Measurements from ENCODE around the gene MAPK8. TPM values are rescaled to one million over a fixed set of nuclear protein-coding genes. Genes with fewer than 3 reads are reported as not detected.

Gene MAPK8
- polyA plus RNA-seq, 1 experiment, result 75.6 TPM

DNA sequence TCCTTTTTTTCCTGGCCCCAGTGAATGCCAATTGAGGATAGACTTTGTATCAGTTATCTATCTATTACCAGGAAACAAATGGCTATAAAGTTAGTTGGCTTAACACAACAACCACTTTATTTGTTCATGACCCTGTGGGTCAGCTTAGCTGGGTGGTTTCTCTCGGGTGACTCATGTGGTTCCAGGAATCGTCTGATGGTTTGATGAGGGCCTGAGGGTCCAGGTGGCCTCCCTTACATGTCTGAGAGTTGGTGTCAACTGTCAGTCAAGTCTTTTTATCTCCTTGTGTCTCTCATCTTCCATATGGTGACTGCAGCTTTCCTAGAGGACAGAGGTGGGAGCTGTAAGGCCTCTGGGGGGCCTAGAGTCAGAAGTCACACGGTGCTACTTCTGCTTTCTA lies 15.3 kb upstream of the MAPK8 start:
- no peak for TF ChIP-seq CTCF (IDR thresholded peaks at IDR 0.05; ENCODE audit: low read depth, low read length)
- DNase-seq (ENCODE audit: low read depth, low spot score), result no peak
- Histone ChIP-seq H3K27me3 (ENCODE audit: control insufficient read depth, insufficient read depth, low read length) (peaks cover 16% of the 10 kb centered on the region), H3K9me3 (ENCODE audit: control insufficient read depth, insufficient read depth, low read length) (no peaks in the 10 kb centered on the region), H3K27ac (ENCODE audit: low read depth, low read length) (no peak overlapping the region), H3K4me3 (ENCODE audit: low read depth, low read length) (no peak overlapping the region)
- ChIA-PET POLR2A (no interaction called here), CTCF (interaction anchor here (1.2 kb wide), 1 partner anchor 15 kb away, joined by 6 read pairs; no protein-coding TSS in a partner anchor)

DNA sequence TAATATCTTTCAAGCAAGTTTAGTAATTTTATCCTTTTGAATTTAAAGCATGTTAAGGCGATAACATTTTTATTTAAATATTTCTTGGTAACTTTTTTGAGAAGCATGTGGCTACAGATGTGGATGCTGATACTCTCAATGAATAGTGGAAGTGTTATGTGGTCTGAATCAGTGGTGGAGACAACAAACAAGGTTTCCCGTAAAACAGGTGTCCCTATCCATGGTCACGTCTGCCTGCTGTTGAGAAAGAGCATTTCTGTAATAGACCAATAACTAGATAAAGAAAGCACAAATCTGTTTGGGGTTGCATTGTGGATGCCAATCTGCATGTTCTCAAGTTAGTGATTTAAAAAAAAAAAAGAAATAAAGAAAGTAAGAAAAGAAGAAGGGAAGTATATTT lies 13.9 kb upstream of the MAPK8 start:
- no peak for TF ChIP-seq CTCF (IDR thresholded peaks at IDR 0.05; ENCODE audit: low read depth, low read length)
- ChIA-PET POLR2A (no interaction called here), CTCF (no interaction called here)
- Histone ChIP-seq H3K4me3 (ENCODE audit: low read depth, low read length) (no peak overlapping the region), H3K27ac (ENCODE audit: low read depth, low read length) (no peak overlapping the region), H3K27me3 (ENCODE audit: control insufficient read depth, insufficient read depth, low read length) (peaks cover 9% of the 10 kb centered on the region), H3K9me3 (ENCODE audit: control insufficient read depth, insufficient read depth, low read length) (no peaks in the 10 kb centered on the region)
- DNase-seq (ENCODE audit: low read depth, low spot score), result no peak

DNA sequence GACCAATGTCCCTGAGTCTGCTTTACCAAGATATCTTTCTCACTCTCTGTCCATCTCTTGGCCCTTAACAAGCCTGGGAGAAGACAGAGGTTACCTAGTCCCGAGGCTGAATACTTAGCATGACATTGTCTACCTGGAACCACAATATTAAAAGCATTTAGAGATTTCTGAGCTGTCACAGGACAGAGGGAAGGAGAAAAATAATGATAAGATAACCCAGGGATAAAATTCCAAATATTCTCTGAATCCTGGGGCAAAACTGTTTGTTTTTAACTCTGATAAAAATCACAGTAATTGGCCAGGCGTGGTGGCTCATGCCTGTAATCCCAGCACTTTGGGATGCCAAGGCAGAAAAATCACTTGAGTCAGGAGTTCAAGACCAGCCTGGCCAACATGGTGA lies 12.0 kb upstream of the MAPK8 start:
- Histone ChIP-seq H3K4me3 (ENCODE audit: low read depth, low read length) (no peak overlapping the region), H3K27ac (ENCODE audit: low read depth, low read length) (no peak overlapping the region), H3K9me3 (ENCODE audit: control insufficient read depth, insufficient read depth, low read length) (no peaks in the 10 kb centered on the region), H3K27me3 (ENCODE audit: control insufficient read depth, insufficient read depth, low read length) (peaks cover 16% of the 10 kb centered on the region)
- TF ChIP-seq CTCF (IDR thresholded peaks at IDR 0.05; ENCODE audit: low read depth, low read length), result no peak
- POLR2A ChIA-PET, result no interaction called here
- DNase-seq (ENCODE audit: low read depth, low spot score), result no peak
- CTCF ChIA-PET, result interaction anchor here (0.8 kb wide), 1 partner anchor 1299 kb away, joined by 3 read pairs; no protein-coding TSS in a partner anchor

GRCh38 chr10:48296576-48297098 lies 9.8 kb upstream of the MAPK8 start:
- no peaks in the 10 kb centered on the region for H3K9me3 ChIP-seq (ENCODE audit: control insufficient read depth, insufficient read depth, low read length)
- DNase-seq (ENCODE audit: low read depth, low spot score), result no peak
- ChIA-PET CTCF (no interaction called here), POLR2A (no interaction called here)
- peaks cover 28% of the 10 kb centered on the region for H3K27me3 ChIP-seq (ENCODE audit: control insufficient read depth, insufficient read depth, low read length)
- no peak overlapping the region for H3K27ac ChIP-seq (ENCODE audit: low read depth, low read length)
- H3K4me3 ChIP-seq (ENCODE audit: low read depth, low read length), result no peak overlapping the region
- no peak for TF ChIP-seq CTCF (IDR thresholded peaks at IDR 0.05; ENCODE audit: low read depth, low read length)

- Histone ChIP-seq H3K4me3 (ENCODE audit: low read depth, low read length) (no peak overlapping the region), H3K27me3 (ENCODE audit: control insufficient read depth, insufficient read depth, low read length) (peaks cover 30% of the 10 kb centered on the region), H3K27ac (ENCODE audit: low read depth, low read length) (no peak overlapping the region), H3K9me3 (ENCODE audit: control insufficient read depth, insufficient read depth, low read length) (no peaks in the 10 kb centered on the region)
- DNase-seq (ENCODE audit: low read depth, low spot score), result no peak
- ChIA-PET POLR2A (no interaction called here), CTCF (no interaction called here)
- no peak for TF ChIP-seq CTCF (IDR thresholded peaks at IDR 0.05; ENCODE audit: low read depth, low read length)
Observed at GRCh38 chr10:48299066-48299465, 7.4 kb upstream of the MAPK8 start.

Data from AG04450 (cell line).